HepG2 (cell line): ENCODE results near the gene API5. TPM values are rescaled to one million over a fixed set of nuclear protein-coding genes. Genes with fewer than 3 reads are reported as not detected.

ENCODE experiments used
- ATF5 ChIP-seq: sonication (generic); formaldehyde crosslinking; IDR thresholded peaks from 2 replicates; pipeline ENCODE4 v1.4.0; 2020; ENCODE audit warnings: mild to moderate bottlenecking, low read depth, missing genetic modification reagents
- BORCS8-MEF2B ChIP-seq: sonication (generic); formaldehyde crosslinking; IDR thresholded peaks from 2 replicates; pipeline ENCODE4 v1.8.0; 2022; ENCODE audit warnings: mild to moderate bottlenecking, missing genetic modification reagents
- CENPT ChIP-seq: sonication (generic); formaldehyde crosslinking; IDR thresholded peaks from 2 replicates; pipeline ENCODE4 v1.8.0; 2022; ENCODE audit warnings: low read depth, mild to moderate bottlenecking, moderate library complexity, missing genetic modification reagents
- GATA4 ChIP-seq: sonication (generic); IDR thresholded peaks from 2 replicates; pipeline ENCODE4 v1.6.1; 2016; ENCODE audit warnings: antibody characterized with exemption, low read depth, borderline replicate concordance
- GFI1 ChIP-seq: sonication (generic); formaldehyde crosslinking; IDR thresholded peaks from 2 replicates; pipeline ENCODE4 v1.5.0; 2020; ENCODE audit warnings: missing genetic modification reagents, mild to moderate bottlenecking, borderline replicate concordance
- HIC2 ChIP-seq: sonication (generic); formaldehyde crosslinking; IDR thresholded peaks from 2 replicates; pipeline ENCODE4 v1.9.0; 2022; ENCODE audit warnings: low read depth, missing genetic modification reagents
- MEIS1 ChIP-seq: sonication (generic); formaldehyde crosslinking; IDR thresholded peaks from 2 replicates; pipeline ENCODE4 v1.9.0; 2021; ENCODE audit warnings: mild to moderate bottlenecking, missing genetic modification reagents, moderate library complexity, borderline replicate concordance
- MEIS2 ChIP-seq: sonication (generic); formaldehyde crosslinking; IDR thresholded peaks from 2 replicates; pipeline ENCODE4 v1.9.0; 2021; ENCODE audit warnings: mild to moderate bottlenecking, missing genetic modification reagents
- NFKBIZ ChIP-seq: IDR thresholded peaks from 2 replicates; pipeline ENCODE4 v1.6.1; 2018; ENCODE audit warnings: missing genetic modification reagents, missing compliant biosample characterization
- NR2F1 ChIP-seq, 2 experiments: fragments of 450-650 bp in 1 of 2; formaldehyde crosslinking in 1 of 2; IDR thresholded peaks; 2 replicates each; pipeline versions ENCODE4 v1.5.0 to v1.6.1; 2016 to 2020; ENCODE audit warnings: mild to moderate bottlenecking in 1 of 2, missing compliant biosample characterization in 1 of 2, missing genetic modification reagents in 1 of 2, moderate library complexity in 1 of 2
- PHF20 ChIP-seq: sonication (generic); formaldehyde crosslinking; IDR thresholded peaks from 2 replicates; pipeline ENCODE4 v1.5.0; 2020; ENCODE audit warnings: mild to moderate bottlenecking, missing genetic modification reagents
- TOE1 ChIP-seq: sonication (generic); formaldehyde crosslinking; IDR thresholded peaks from 2 replicates; pipeline ENCODE4 v1.4.0; 2020; ENCODE audit warnings: mild to moderate bottlenecking, missing genetic modification reagents
- TRIM24 ChIP-seq: sonication (generic); formaldehyde crosslinking; IDR thresholded peaks from 2 replicates; pipeline ENCODE4 v1.8.0; 2022; ENCODE audit warnings: mild to moderate bottlenecking, missing genetic modification reagents
- ZBTB14 ChIP-seq: sonication (generic); formaldehyde crosslinking; IDR thresholded peaks from 2 replicates; pipeline ENCODE4 v1.4.0; 2020; ENCODE audit warnings: missing genetic modification reagents
- ZFP91 ChIP-seq: sonication (generic); formaldehyde crosslinking; IDR thresholded peaks from 2 replicates; pipeline ENCODE4 v1.9.0; 2022; ENCODE audit warnings: missing genetic modification reagents, mild to moderate bottlenecking, borderline replicate concordance
- ZNF562 ChIP-seq: sonication (generic); formaldehyde crosslinking; IDR thresholded peaks from 2 replicates; pipeline ENCODE4 v1.8.0; 2022; ENCODE audit warnings: missing genetic modification reagents, borderline replicate concordance
- ZNF597 ChIP-seq: sonication (generic); formaldehyde crosslinking; IDR thresholded peaks from 2 replicates; pipeline ENCODE4 v1.5.0; 2020; ENCODE audit warnings: missing genetic modification reagents
- ZNF775 ChIP-seq: sonication (generic); formaldehyde crosslinking; IDR thresholded peaks from 2 replicates; pipeline ENCODE4 v1.4.0; 2020; ENCODE audit warnings: missing genetic modification reagents, mild to moderate bottlenecking, moderate library complexity, borderline replicate concordance
- ZNF883 ChIP-seq: sonication (generic); formaldehyde crosslinking; IDR thresholded peaks from 2 replicates; pipeline ENCODE4 v1.5.1; 2020; ENCODE audit warnings: mild to moderate bottlenecking, missing genetic modification reagents; ENCODE audit errors: not compliant biosample characterization
- ZSCAN25 ChIP-seq: sonication (generic); formaldehyde crosslinking; IDR thresholded peaks from 2 replicates; pipeline ENCODE4 v1.8.0; 2022; ENCODE audit warnings: mild to moderate bottlenecking, missing genetic modification reagents
- ZSCAN30 ChIP-seq: sonication (generic); formaldehyde crosslinking; IDR thresholded peaks from 2 replicates; pipeline ENCODE4 v1.5.0; 2020; ENCODE audit warnings: mild to moderate bottlenecking, missing genetic modification reagents
- ZZZ3 ChIP-seq: sonication (generic); formaldehyde crosslinking; IDR thresholded peaks from 2 replicates; pipeline ENCODE4 v1.4.0; 2020; ENCODE audit warnings: missing genetic modification reagents, mild to moderate bottlenecking, borderline replicate concordance
- polyA plus RNA-seq, 8 experiments: library from polyadenylated mRNA; depleted of rRNA in 3 of 8; stranded (reverse) in 7 of 8; unstranded in 1 of 8; fragments of >200 nt; fragmentation: Illumina TruSeq in 4 of 8; extraction: Trizol in 4 of 8; gene quantifications; 2 replicates each; pipeline versions ENCODE4 v1.2.1 to v1.2.3, GENCODE V29; 2011 to 2016; ENCODE audit warnings: low read depth in 4 of 8, missing spikeins in 1 of 8, mixed read lengths in 1 of 8; ENCODE audit not compliant: insufficient read depth in 1 of 8
- total RNA-seq, 5 experiments: library from RNA; depleted of rRNA; stranded (reverse); fragments of >200 nt; fragmentation: Illumina TruSeq; extraction: Trizol; gene quantifications; 2 replicates each; pipeline ENCODE4 v1.2.3, GENCODE V29; 2016; ENCODE audit warnings: low read depth in 1 of 5

The API5 gene
- total and polyA plus RNA-seq, 2 of the 13 experiments (the other 11 are each of a cell fraction or from before 2014, with no cell fraction given), result 21.6 to 59.0 TPM

- peak; percentile 88 for TF ChIP-seq PHF20 (CRISPR knock-in tag)
- no peak for TF ChIP-seq ZNF775 (CRISPR knock-in tag)
- TF ChIP-seq HIC2 (CRISPR knock-in tag), result no peak
- no peak; the same call in 1 of the 2 replicates for TF ChIP-seq ATF5 (CRISPR knock-in tag)
- TF ChIP-seq TRIM24 (CRISPR knock-in tag), result no peak
- TF ChIP-seq ZSCAN25 (CRISPR knock-in tag), result peak; percentile 56; the same call in 1 of the 2 replicates
- peak; percentile 36 for TF ChIP-seq ZNF883 (CRISPR knock-in tag)
- TF ChIP-seq CENPT (CRISPR knock-in tag), result no peak; the same call in 1 of the 2 replicates
- TF ChIP-seq GFI1 (CRISPR knock-in tag), result peak; percentile 69; the same call in 1 of the 2 replicates
- TF ChIP-seq NR2F1 (CRISPR knock-in tag; IDR thresholded peaks at IDR 0.05), result no peak
- peak; percentile 67 for TF ChIP-seq NFKBIZ
- no peak for TF ChIP-seq TOE1 (CRISPR knock-in tag)
- TF ChIP-seq GATA4, result 0 out of 2 replicates have a peak, but pooled peaks have one; percentile 47
- peak; percentile 92 for TF ChIP-seq ZFP91 (CRISPR knock-in tag)
- TF ChIP-seq ZBTB14 (CRISPR knock-in tag), result peak; percentile 58; the same call in 1 of the 2 replicates
- TF ChIP-seq MEIS2 (CRISPR knock-in tag), result peak; percentile 62; the same call in 1 of the 2 replicates
- TF ChIP-seq ZZZ3, result peak; percentile 98; the same call in 1 of the 2 replicates
- no peak for TF ChIP-seq ZNF562
- peak; percentile 67 for TF ChIP-seq BORCS8-MEF2B (CRISPR knock-in tag)
- TF ChIP-seq ZNF597 (CRISPR knock-in tag), result no peak
- no peak for TF ChIP-seq MEIS1
- TF ChIP-seq ZSCAN30, result no peak
Measured at GRCh38 chr11:43311791-43312607, at the start of gene API5 (continued).
